ENCODE measurements around the gene COX15.
"Not testable (repeated sequence)": the region's sequence is repeated elsewhere in the genome, so short reads cannot be mapped to it uniquely, and the experiment has no call there.

The COX15 gene

GRCh38 chr10:99732033-99732842 lies at the start of gene COX15, which contains the start of gene CUTC:
COX15 (minus strand) TSS chr10:99732127; CDS start chr10:99732049, 78 bp downstream.
CUTC (plus strand) TSS chr10:99732234; CDS start chr10:99732349, 115 bp downstream.
- DNase-seq, result peak; percentile 89 to 90

DNA sequence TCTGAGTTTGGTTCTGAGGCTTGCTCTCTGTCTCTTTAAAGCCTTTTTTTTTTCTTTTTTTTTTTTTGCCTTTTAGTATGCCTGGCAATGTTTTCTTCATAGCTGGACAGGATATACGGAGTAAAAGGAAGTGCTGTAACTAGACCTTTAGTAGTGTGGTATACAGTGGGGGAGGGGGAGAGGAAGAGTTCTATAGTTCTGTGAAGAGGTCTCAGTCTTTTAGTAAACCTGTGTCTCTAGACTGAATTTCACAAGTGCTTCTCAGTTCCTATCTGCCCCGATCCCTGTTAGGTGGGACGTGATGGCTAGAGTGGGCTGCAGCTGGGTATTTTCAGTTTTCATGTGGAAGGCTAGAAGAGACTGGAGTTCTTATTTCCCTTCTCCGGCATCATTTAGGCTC lies 47.4 kb upstream of the COX15 start:
- DNase-seq, result peak; percentile 88 to 92

GRCh38 chr10:99777918-99778714 lies 46.2 kb upstream of the COX15 start:
- peak; percentile 4 to 9 for DNase-seq

GRCh38 chr10:99775850-99776249 lies 43.9 kb upstream of the COX15 start:
- peak; percentile 38 to 46 for DNase-seq

DNA sequence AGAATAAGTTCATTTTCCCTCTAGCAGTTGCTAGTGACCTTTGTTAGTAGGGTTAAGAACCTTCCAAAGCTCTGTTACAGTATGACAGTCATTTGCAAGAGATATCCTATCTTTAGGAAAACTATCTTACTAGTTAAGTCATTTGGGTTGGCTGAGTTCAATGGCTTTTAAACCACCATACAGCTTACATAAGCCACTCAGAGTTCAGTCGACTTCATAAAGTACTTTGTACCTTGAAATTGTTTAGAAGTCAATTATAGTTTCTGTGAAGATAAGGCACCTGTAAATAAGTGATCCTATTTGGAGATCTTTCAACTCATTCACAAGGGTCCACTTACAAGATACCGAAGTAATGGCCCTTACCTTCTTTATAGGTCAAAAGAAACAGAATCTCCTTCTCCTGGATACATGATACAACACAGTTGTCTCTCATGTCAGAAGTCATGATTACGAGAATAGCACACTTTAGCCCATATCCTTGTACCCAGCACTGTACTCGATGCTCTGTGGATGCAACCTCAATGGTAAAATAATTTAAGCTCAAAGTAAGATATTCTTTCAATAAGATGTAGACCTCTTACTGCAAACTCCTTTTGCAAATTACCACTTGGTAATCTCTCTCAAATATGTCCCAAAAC lies 38.6 kb upstream of the COX15 start:
- DNase-seq, result no peak

DNA sequence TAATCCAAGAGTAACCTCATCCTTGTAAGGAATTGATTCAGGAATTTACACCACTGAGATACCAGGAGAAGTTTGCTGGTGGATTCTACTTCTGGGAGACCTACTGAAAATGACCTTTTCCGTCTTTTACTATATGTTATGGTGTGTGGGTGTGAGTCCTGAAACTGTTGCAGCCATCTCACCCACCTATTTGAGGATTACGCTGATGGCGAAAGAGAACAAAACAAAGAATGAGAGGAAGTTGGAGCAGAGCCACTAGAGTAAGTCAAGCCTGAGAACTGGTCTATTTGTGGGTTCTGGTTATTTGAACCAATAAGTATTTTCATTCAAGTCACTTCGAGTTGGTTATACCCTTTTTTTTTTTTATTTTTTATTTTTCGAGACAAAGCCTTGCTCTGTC lies 37.8 kb upstream of the COX15 start:
- no peak for DNase-seq

DNA sequence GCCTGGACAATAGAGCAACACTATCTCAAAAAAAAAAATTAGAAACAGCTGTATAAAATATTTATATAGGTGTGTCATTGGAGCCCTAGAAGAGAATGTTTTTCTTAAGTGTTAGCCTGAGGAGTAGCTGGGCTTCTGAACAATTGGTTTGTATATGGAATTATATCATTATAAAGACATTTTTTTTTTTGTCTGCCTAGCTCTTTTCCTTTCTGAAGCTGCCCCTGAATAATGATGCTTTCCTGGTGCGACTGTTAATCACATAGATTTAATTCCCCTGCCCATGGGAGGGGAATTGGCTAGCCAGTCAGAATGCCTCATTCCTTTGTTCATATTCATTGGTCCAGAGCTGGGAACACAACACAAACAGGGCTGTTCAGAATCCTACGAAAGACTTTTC lies 36.6 kb upstream of the COX15 start:
- no peak for DNase-seq

GRCh38 chr10:99767901-99768300 lies 36.0 kb upstream of the COX15 start:
- no peak for DNase-seq

GRCh38 chr10:99766302-99766681 lies 34.4 kb upstream of the COX15 start:
- DNase-seq, result no peak

- no peak for DNase-seq
Measured at GRCh38 chr10:99765672-99766301, 33.9 kb upstream of the COX15 start.

GRCh38 chr10:99761365-99761764 lies 29.4 kb upstream of the COX15 start:
- no peak for DNase-seq

- DNase-seq, result no peak
Measured at GRCh38 chr10:99760321-99760720, 28.4 kb upstream of the COX15 start.

GRCh38 chr10:99758211-99758891 lies 26.4 kb upstream of the COX15 start:
- DNase-seq, result no peak

DNA sequence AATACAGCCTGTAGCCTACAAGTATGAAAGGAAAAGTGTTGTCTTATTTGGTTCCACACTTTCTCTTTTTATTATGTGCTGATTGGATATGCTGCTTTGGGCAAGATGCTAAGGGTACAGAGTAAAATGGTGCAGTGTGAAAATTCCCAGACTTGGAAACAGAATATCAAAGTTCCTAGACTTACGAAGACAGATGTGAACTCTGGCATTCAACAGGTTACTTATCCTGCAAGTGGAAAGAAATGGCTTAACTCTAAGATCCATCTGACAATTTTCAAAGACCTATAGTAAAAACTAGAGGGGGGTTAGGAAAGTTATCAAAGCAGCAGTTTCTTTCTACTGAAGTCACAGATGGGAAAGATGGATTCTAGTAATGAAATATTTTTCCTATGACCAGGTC lies 24.2 kb upstream of the COX15 start:
- DNase-seq, result no peak

DNA sequence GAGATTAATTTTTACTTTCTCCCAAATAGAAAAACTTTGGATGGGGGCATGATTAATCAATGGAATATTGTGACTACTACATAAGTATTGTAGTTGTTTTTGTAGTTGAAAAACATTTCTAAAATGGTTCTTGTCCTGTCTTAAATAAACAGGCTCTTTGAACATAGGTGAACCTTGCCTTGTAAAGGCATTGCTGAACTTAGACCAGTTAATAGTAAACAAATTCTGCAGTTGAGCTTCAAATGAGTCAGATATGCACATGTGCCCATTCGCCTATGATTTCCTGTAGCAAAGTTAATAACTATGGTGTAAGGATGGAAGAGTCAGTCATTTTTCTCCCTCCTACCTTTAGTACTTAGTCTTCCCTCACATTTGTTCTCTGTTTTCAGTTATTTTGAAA lies 22.7 kb upstream of the COX15 start:
- no peak for DNase-seq

- DNase-seq, result no peak
Measured at GRCh38 chr10:99750641-99751040, 18.7 kb upstream of the COX15 start.

GRCh38 chr10:99748823-99749451 lies 17.0 kb upstream of the COX15 start:
- DNase-seq, result no peak

- not testable (repeated sequence) for DNase-seq
Measured at GRCh38 chr10:99746166-99746565, 14.2 kb upstream of the COX15 start.

DNA sequence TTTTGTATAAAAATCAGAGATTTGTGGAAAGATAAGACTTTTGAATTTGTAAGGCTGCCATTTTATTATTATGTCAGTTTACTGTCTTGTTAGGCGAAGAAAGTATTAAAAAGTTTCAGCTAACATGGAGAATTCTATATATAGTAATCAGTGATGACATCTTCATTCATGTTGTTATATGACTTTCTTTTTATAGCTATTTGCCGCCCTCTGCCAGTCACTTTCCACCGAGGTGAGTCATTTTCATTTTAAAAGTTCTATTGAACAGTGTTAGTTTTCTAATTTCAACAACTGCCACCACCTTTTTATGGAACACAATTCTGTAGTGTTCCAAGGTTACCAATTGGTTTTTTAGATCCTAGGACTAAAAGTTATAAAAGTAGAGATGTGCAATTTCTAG lies 11.9 kb upstream of the COX15 start:
- DNase-seq, result no peak

DNA sequence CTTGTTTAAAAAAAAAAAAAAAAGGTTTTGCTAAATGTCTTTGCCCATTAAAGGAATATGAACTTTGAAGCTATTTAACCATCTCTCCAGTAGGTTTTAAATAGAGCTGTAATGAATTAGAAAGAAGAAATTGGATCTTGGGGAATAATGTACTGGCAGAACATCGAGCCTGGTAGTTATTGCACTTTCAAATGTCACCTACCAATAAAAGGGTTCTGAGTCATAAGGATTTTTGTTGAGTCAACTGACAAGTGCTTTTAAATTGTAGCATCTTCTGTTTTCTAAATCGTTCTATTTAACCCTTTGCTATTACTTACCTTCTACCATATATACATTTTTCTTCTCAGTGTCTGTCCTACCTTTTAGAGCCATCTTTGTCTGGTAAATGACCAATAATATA lies 10.8 kb upstream of the COX15 start:
- no peak for DNase-seq

DNA sequence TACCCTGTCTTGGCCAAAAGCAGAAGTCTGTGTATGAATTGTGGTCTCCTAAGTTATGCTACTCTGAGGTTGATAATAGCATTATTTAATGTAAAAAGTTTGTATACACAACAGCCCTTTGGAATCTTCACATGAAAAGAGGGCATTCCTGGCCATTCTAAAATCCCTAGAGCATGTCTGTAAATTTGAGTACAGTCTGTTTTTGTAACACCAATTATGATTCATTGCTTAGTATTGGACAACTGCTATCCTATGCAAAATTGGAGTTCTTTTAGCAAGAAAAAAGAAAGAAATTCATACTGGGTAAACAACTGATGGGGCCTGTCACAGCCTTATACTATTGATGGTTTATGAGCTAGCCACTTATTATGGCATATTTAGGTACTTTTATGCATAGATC lies 10.3 kb upstream of the COX15 start:
- DNase-seq, result no peak

Data from AML-193 (cell line).